Cardiac muscle cell (in vitro differentiated cells and primary cell): ENCODE results near the gene ONECUT1. TPM values are rescaled to one million over a fixed set of nuclear protein-coding genes. Genes with fewer than 3 reads are reported as not detected.

Experiments used
- DNase-seq, 2 donors: peaks; one replicate each; pipeline versions ENCODE4 v3.0.0 to v3.0.0-alpha.2; 2010 to 2017; ENCODE audit warnings: low read depth in 1 of 2, low spot score in 1 of 2
- H3K27ac ChIP-seq: fragments of 200-600 bp; sonication (generic); 2 replicates; pipeline ENCODE4 v1.5.1; 2016
- H3K27me3 ChIP-seq: fragments of 200-600 bp; sonication (generic); 2 replicates; pipeline ENCODE4 v1.6.0; 2016; ENCODE audit warnings: control low read depth
- H3K36me3 ChIP-seq: fragments of 200-600 bp; sonication (generic); 2 replicates; pipeline ENCODE4 v1.5.1; 2016; ENCODE audit warnings: control low read depth
- H3K4me1 ChIP-seq: fragments of 200-600 bp; sonication (generic); 2 replicates; pipeline ENCODE4 v1.8.1; 2017; ENCODE audit warnings: low read depth, mild to moderate bottlenecking, mixed run types
- H3K4me3 ChIP-seq: fragments of 200-600 bp; sonication (generic); 2 replicates; pipeline ENCODE4 v1.5.1; 2016; ENCODE audit warnings: mild to moderate bottlenecking
- H3K9me3 ChIP-seq: fragments of 200-600 bp; sonication (generic); 2 replicates; pipeline ENCODE4 v1.5.1; 2017; ENCODE audit warnings: low read depth, mild to moderate bottlenecking, control low read depth
- polyA plus RNA-seq: library from polyadenylated mRNA; unstranded; fragments of >200 nt; fragmentation: Nextera tagmentation; extraction: Ambion mirVana; gene quantifications from 2 replicates; pipeline ENCODE4 v1.2.1, GENCODE V29; 2016
- total RNA-seq: library from RNA; depleted of rRNA; stranded (reverse); fragments of >200 nt; gene quantifications from 2 replicates; pipeline ENCODE4 v1.2.3, GENCODE V29; 2016
- TF ChIP-seq, protein P1 (sequence below): IDR thresholded peaks from 2 replicates; pipeline ENCODE4 v1.5.1; 2012; ENCODE audit warnings: low read depth, mild to moderate bottlenecking, low read length

ONECUT1 gene
- total and polyA plus RNA-seq, 2 experiments from 2014 or later: 0.18 TPM; not detected in 1

DNA sequence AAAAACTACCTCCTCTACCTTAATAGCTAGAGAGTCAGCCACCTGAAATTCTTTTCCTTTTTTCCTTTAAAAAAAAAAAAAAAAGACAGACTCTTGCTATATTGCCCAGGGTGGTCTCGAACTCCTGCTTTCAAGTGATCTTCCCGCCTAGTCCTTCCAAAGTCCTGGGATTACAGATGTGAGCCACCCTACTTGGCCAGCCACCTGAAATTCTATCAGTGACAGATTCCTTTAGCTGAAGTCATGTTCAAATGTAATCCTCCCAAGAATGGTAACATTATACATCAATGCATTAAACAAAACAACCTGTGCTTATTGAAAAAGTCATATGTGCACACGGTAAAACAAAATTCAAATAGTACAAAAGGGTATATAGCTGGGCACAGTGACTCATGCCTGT is 59.1 kb downstream of the ONECUT1 start:
- H3K27me3 ChIP-seq: no peaks in the 10 kb centered on the region
- H3K9me3 ChIP-seq: no peaks in the 10 kb centered on the region
- no peak overlapping the region for H3K27ac ChIP-seq
- TF ChIP-seq, protein P1, sequence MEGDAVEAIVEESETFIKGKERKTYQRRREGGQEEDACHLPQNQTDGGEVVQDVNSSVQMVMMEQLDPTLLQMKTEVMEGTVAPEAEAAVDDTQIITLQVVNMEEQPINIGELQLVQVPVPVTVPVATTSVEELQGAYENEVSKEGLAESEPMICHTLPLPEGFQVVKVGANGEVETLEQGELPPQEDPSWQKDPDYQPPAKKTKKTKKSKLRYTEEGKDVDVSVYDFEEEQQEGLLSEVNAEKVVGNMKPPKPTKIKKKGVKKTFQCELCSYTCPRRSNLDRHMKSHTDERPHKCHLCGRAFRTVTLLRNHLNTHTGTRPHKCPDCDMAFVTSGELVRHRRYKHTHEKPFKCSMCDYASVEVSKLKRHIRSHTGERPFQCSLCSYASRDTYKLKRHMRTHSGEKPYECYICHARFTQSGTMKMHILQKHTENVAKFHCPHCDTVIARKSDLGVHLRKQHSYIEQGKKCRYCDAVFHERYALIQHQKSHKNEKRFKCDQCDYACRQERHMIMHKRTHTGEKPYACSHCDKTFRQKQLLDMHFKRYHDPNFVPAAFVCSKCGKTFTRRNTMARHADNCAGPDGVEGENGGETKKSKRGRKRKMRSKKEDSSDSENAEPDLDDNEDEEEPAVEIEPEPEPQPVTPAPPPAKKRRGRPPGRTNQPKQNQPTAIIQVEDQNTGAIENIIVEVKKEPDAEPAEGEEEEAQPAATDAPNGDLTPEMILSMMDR: no peak
- H3K4me1 ChIP-seq: peaks cover 4% of the 10 kb centered on the region
- H3K4me3 ChIP-seq: no peak overlapping the region
- no peak for DNase-seq
- no peaks in the 10 kb centered on the region for H3K36me3 ChIP-seq

DNA sequence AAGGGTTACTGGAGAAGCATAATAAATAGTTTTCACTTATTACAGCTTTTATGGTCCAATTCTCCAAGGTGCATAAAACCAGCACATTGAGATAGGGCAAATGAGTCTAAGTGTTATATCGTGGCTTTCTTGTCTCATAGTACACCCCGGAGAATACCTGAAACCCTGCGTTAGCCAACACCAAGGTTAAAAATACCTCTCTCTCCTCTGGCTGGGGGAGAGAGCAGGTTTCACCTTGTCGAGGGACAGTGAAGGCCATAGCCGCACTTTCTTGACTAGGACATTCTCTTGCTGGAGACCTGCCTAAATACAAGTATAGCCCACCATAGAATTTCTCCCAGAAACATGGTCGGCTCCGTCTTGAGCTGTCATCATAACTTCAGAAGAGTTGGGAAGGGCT is 59.5 kb downstream of the ONECUT1 start:
- no peak for DNase-seq
- Histone ChIP-seq H3K4me3 (no peak overlapping the region), H3K27ac (no peak overlapping the region), H3K9me3 (no peaks in the 10 kb centered on the region), H3K4me1 (peaks cover 4% of the 10 kb centered on the region), H3K36me3 (no peaks in the 10 kb centered on the region), H3K27me3 (no peaks in the 10 kb centered on the region)
- TF ChIP-seq, protein P1: no peak

DNA sequence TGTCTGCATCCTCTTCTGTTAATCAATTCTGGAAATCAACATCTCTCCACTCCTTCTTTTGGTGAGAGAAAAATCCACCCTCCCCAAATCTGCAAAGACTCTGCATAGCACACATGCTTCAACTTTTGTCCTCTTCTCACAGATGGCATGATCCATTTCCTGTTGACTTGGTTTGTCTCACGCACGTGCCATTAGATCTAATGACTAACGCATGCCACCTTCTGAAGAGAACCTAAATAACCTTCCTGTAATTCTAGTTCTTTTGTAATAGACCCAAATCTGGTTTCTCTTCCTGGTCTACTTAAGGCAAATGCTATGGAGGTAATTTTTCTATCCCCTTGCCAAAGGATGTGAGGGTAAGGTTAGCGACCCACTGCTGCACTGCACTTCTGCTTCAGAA is 60.0 kb downstream of the ONECUT1 start:
- H3K27me3 ChIP-seq: no peaks in the 10 kb centered on the region
- H3K4me1 ChIP-seq: peaks cover 4% of the 10 kb centered on the region
- no peak overlapping the region for H3K27ac ChIP-seq
- no peak overlapping the region for H3K4me3 ChIP-seq
- peak in 1 of 2 donors; percentile 51 for DNase-seq
- TF ChIP-seq, protein P1: no peak
- no peaks in the 10 kb centered on the region for H3K36me3 ChIP-seq
- H3K9me3 ChIP-seq: no peaks in the 10 kb centered on the region

DNA sequence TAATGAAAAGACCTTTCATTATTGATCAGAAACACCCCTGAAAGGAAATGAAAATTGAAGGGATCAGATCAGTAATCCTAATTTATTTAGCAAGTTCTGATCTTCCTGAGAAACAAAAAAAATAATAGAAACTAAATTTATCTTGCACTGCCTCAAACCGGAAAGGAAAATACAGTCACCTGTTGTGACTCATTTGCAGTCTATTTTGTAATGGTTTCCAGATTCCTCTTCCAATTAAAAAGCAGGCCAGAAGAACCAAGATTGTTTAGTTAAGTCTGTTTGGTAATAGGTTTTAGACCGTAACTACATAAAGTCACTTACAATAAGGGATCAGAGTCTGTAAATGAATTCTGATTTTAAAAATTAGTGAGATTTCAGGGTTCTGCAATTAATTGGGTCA is 61.2 kb downstream of the ONECUT1 start:
- Histone ChIP-seq H3K27ac (no peak overlapping the region), H3K27me3 (no peaks in the 10 kb centered on the region), H3K4me3 (no peak overlapping the region), H3K4me1 (peaks cover 4% of the 10 kb centered on the region), H3K9me3 (no peaks in the 10 kb centered on the region), H3K36me3 (no peaks in the 10 kb centered on the region)
- TF ChIP-seq, protein P1: no peak
- DNase-seq: peak in 1 of 2 donors; percentile 24

DNA sequence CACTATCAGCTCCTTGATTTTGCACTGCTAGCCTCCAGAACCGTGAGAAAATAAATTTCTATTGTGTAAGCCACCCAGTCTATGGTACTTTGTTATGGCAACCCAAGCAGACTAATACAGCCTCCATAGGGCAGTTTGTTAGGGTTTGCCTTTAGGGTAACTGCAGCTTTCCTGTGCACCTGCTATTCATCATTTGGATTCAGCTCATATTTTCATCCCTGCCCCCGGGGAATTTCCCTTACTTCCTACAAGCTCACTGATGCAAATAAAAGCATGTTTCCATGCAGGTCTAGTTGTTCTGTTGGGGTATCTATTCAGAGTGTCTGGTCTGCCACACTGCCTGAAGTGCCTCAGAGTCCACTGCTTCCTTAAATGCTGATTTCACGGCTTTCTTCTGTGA is 62.3 kb downstream of the ONECUT1 start:
- TF ChIP-seq, protein P1: no peak
- no peak for DNase-seq

DNA sequence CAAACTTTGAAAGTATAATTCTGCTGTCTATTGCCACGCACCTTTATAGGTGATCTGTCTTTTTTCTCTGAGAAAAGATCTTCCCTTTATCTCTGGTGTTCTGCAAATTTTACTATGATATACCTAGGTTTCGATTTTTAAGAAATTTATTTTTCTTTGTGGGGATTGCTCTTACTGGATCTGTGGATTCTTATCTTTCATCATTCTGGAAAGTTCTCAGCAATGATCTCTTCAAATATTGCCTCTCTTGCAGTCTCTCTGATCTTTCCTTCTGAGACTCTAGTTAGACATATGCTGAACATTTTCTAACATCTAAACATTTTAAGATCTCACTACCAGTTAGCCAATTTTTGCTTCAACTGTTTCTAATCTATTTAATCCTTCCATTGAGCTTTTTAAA is 63.9 kb downstream of the ONECUT1 start:
- Histone ChIP-seq H3K27me3 (no peaks in the 10 kb centered on the region), H3K4me1 (peaks cover 4% of the 10 kb centered on the region), H3K36me3 (no peaks in the 10 kb centered on the region), H3K4me3 (no peak overlapping the region), H3K9me3 (no peaks in the 10 kb centered on the region), H3K27ac (no peak overlapping the region)
- DNase-seq: no peak
- TF ChIP-seq, protein P1: no peak

More for the DNA sequence above, 62.3 kb downstream of the ONECUT1 start:
- H3K27me3 ChIP-seq: no peaks in the 10 kb centered on the region
- no peak overlapping the region for H3K4me3 ChIP-seq
- H3K9me3 ChIP-seq: no peaks in the 10 kb centered on the region
- no peak overlapping the region for H3K27ac ChIP-seq
- peaks cover 4% of the 10 kb centered on the region for H3K4me1 ChIP-seq
- H3K36me3 ChIP-seq: no peaks in the 10 kb centered on the region
